Activated T-helper 17 cell treated with anti-CD3 and anti-CD28 coated beads, Interleukin-2, amount 50 U/mL, for 72 hours (primary cell): Measurements from ENCODE around the gene OAS3. TPM values are rescaled to one million over a fixed set of nuclear protein-coding genes. Genes with fewer than 3 reads are reported as not detected.

Experiments
- ATAC-seq: fragments of 150-1000 bp; cut with Tn5 transposase; replicated peaks from 2 replicates; pipeline ENCODE4 v1.10.0; 2021; ENCODE audit warnings: mild to moderate bottlenecking, moderate library complexity
- H3K27ac Mint-ChIP-seq: one replicate; pipeline ENCODE4 v1.8.0; 2022; ENCODE audit warnings: mixed read lengths
- H3K27me3 Mint-ChIP-seq: one replicate; pipeline ENCODE4 v1.8.0; 2022; ENCODE audit warnings: mixed read lengths
- H3K36me3 Mint-ChIP-seq: one replicate; pipeline ENCODE4 v1.8.0; 2022; ENCODE audit warnings: low read depth, mild to moderate bottlenecking, mixed read lengths
- H3K4me1 Mint-ChIP-seq: one replicate; pipeline ENCODE4 v1.8.0; 2022; ENCODE audit warnings: mixed read lengths
- H3K4me3 Mint-ChIP-seq: one replicate; pipeline ENCODE4 v1.8.0; 2022; ENCODE audit warnings: mild to moderate bottlenecking, mixed read lengths
- H3K9me3 Mint-ChIP-seq: one replicate; pipeline ENCODE4 v1.8.0; 2022; ENCODE audit warnings: mixed read lengths
- total RNA-seq, 2 donors: library from RNA; stranded (reverse); gene quantifications; one replicate each; pipeline ENCODE4 v1.2.3, GENCODE V29; 2022

OAS3 gene
- total RNA-seq = 10 to 100 TPM; 17.4 to 41.7 TPM

- Mint-ChIP-seq H3K4me1 (peaks cover 30% of the 10 kb centered on the region), H3K27ac (peak within 1 kb of the TSS; percentile 85), H3K27me3 (no peaks in the 10 kb centered on the region), H3K4me3 (peak within 1 kb of the TSS; percentile 87), H3K9me3 (no peaks in the 10 kb centered on the region), H3K36me3 (no peaks in the 10 kb centered on the region)
- peak; percentile 64 for ATAC-seq
These were observed at the start of gene OAS3 for GRCh38 chr12:112937741-112938719. Gene OAS3 (plus strand): TSS chr12:112938474. CDS start chr12:112938531, 57 bp downstream.

- Mint-ChIP-seq H3K27me3 (no peaks in the 10 kb centered on the region), H3K4me3 (no peak overlapping the region), H3K9me3 (no peaks in the 10 kb centered on the region), H3K27ac (no peak overlapping the region), H3K4me1 (no peaks in the 10 kb centered on the region), H3K36me3 (no peaks in the 10 kb centered on the region)
- ATAC-seq = no peak
These were observed 46.9 kb upstream of the OAS3 start for GRCh38 chr12:112891093-112892024.

GRCh38 chr12:112892856-112893255, 45.4 kb upstream of the OAS3 start:
- Mint-ChIP-seq H3K9me3 (no peaks in the 10 kb centered on the region), H3K36me3 (no peaks in the 10 kb centered on the region), H3K4me3 (no peak overlapping the region), H3K27me3 (peaks cover 8% of the 10 kb centered on the region), H3K27ac (no peak overlapping the region), H3K4me1 (no peaks in the 10 kb centered on the region)
- ATAC-seq = no peak

- Mint-ChIP-seq H3K4me1 (no peaks in the 10 kb centered on the region), H3K36me3 (no peaks in the 10 kb centered on the region), H3K27ac (no peak overlapping the region), H3K27me3 (peaks cover 14% of the 10 kb centered on the region), H3K4me3 (no peak overlapping the region), H3K9me3 (no peaks in the 10 kb centered on the region)
- ATAC-seq = no peak
These were observed 44.1 kb upstream of the OAS3 start for GRCh38 chr12:112894128-112894527.

GRCh38 chr12:112898380-112898779, 39.9 kb upstream of the OAS3 start:
- no peak overlapping the region for H3K4me3 Mint-ChIP-seq
- H3K9me3 Mint-ChIP-seq = no peaks in the 10 kb centered on the region
- peaks cover 14% of the 10 kb centered on the region for H3K27me3 Mint-ChIP-seq
- H3K27ac Mint-ChIP-seq = peak overlapping the region; percentile 23
- peaks cover 5% of the 10 kb centered on the region for H3K4me1 Mint-ChIP-seq
- no peak for ATAC-seq
- H3K36me3 Mint-ChIP-seq = no peaks in the 10 kb centered on the region

GRCh38 chr12:112900298-112901145, 37.8 kb upstream of the OAS3 start:
- peak; percentile 80 for ATAC-seq
- Mint-ChIP-seq H3K9me3 (no peaks in the 10 kb centered on the region), H3K4me3 (no peak overlapping the region), H3K27ac (no peak overlapping the region), H3K36me3 (no peaks in the 10 kb centered on the region), H3K4me1 (peaks cover 16% of the 10 kb centered on the region), H3K27me3 (peaks cover 14% of the 10 kb centered on the region)

- peaks cover 14% of the 10 kb centered on the region for H3K27me3 Mint-ChIP-seq
- no peak overlapping the region for H3K27ac Mint-ChIP-seq
- peaks cover 17% of the 10 kb centered on the region for H3K4me1 Mint-ChIP-seq
- no peaks in the 10 kb centered on the region for H3K9me3 Mint-ChIP-seq
- no peak for ATAC-seq
- no peak overlapping the region for H3K4me3 Mint-ChIP-seq
- H3K36me3 Mint-ChIP-seq = no peaks in the 10 kb centered on the region
These were observed 37.0 kb upstream of the OAS3 start for GRCh38 chr12:112901271-112901670.

- H3K36me3 Mint-ChIP-seq = no peaks in the 10 kb centered on the region
- ATAC-seq = no peak
- H3K9me3 Mint-ChIP-seq = no peaks in the 10 kb centered on the region
- H3K27me3 Mint-ChIP-seq = no peaks in the 10 kb centered on the region
- H3K4me3 Mint-ChIP-seq = peak overlapping the region; percentile 4
- peak overlapping the region; percentile 30 for H3K27ac Mint-ChIP-seq
- H3K4me1 Mint-ChIP-seq = peaks cover 37% of the 10 kb centered on the region
These were observed 33.7 kb upstream of the OAS3 start for GRCh38 chr12:112904571-112904970.

- Mint-ChIP-seq H3K36me3 (no peaks in the 10 kb centered on the region), H3K9me3 (no peaks in the 10 kb centered on the region), H3K4me1 (peaks cover 42% of the 10 kb centered on the region), H3K4me3 (peak overlapping the region; percentile 89), H3K27me3 (no peaks in the 10 kb centered on the region), H3K27ac (peak overlapping the region; percentile 56)
- no peak for ATAC-seq
These were observed 32.7 kb upstream of the OAS3 start for GRCh38 chr12:112905451-112906089.

- peaks cover 47% of the 10 kb centered on the region for H3K4me1 Mint-ChIP-seq
- peak; percentile 79 for ATAC-seq
- H3K4me3 Mint-ChIP-seq = peak within 1 kb of the TSS; percentile 89
- no peaks in the 10 kb centered on the region for H3K9me3 Mint-ChIP-seq
- H3K27ac Mint-ChIP-seq = peak within 1 kb of the TSS; percentile 80
- H3K27me3 Mint-ChIP-seq = no peaks in the 10 kb centered on the region
- no peaks in the 10 kb centered on the region for H3K36me3 Mint-ChIP-seq
These were observed 31.4 kb upstream of the OAS3 start, which contains the start of gene OAS1 for GRCh38 chr12:112906712-112907414. Gene OAS1 (plus strand): TSS chr12:112906962. CDS start chr12:112907040, 78 bp downstream.

GRCh38 chr12:112907415-112908157, 30.7 kb upstream of the OAS3 start:
- Mint-ChIP-seq H3K4me3 (peak overlapping the region; percentile 89), H3K27me3 (no peaks in the 10 kb centered on the region), H3K9me3 (no peaks in the 10 kb centered on the region), H3K4me1 (peaks cover 42% of the 10 kb centered on the region), H3K36me3 (peaks cover 6% of the 10 kb centered on the region), H3K27ac (peak overlapping the region; percentile 80)
- ATAC-seq = peak; percentile 34

- ATAC-seq = peak; percentile 52
These were observed 29.7 kb upstream of the OAS3 start for GRCh38 chr12:112908548-112908947.

More at GRCh38 chr12:112908548-112908947, 29.7 kb upstream of the OAS3 start:
- Mint-ChIP-seq H3K4me3 (peak overlapping the region; percentile 89), H3K4me1 (peaks cover 42% of the 10 kb centered on the region), H3K9me3 (peaks cover 6% of the 10 kb centered on the region), H3K27me3 (no peaks in the 10 kb centered on the region), H3K27ac (peak overlapping the region; percentile 80), H3K36me3 (peaks cover 16% of the 10 kb centered on the region)
